SHP77 (cell line): ENCODE measurements around the gene ZNF469.

Experiments used
- DNase-seq, 2 experiments: peaks; one replicate each; lab custom pipeline; 2025; lab: John Stamatoyannopoulos, UW

The ZNF469 gene

GRCh38 chr16:88347656-88348376 is 34.9 kb upstream of the ZNF469 start:
- DNase-seq = no peak

- no peak for DNase-seq
Observed at GRCh38 chr16:88348377-88349152, 34.2 kb upstream of the ZNF469 start.

GRCh38 chr16:88349153-88349902 is 33.4 kb upstream of the ZNF469 start:
- no peak for DNase-seq

- DNase-seq = no peak
Observed at GRCh38 chr16:88349903-88350900, 32.6 kb upstream of the ZNF469 start.

GRCh38 chr16:88350922-88351321 is 31.8 kb upstream of the ZNF469 start:
- no peak for DNase-seq

- DNase-seq = no peak
Observed at GRCh38 chr16:88351491-88352101, 31.2 kb upstream of the ZNF469 start.

- DNase-seq = no peak
Observed at GRCh38 chr16:88352261-88353200, 30.2 kb upstream of the ZNF469 start.

GRCh38 chr16:88353232-88353631 is 29.5 kb upstream of the ZNF469 start:
- DNase-seq = no peak

- no peak for DNase-seq
Observed at GRCh38 chr16:88353691-88354090, 29.1 kb upstream of the ZNF469 start.

GRCh38 chr16:88354229-88355092 is 28.3 kb upstream of the ZNF469 start:
- DNase-seq = no peak

GRCh38 chr16:88355093-88355388 is 27.7 kb upstream of the ZNF469 start:
- no peak for DNase-seq

GRCh38 chr16:88355389-88356123 is 27.2 kb upstream of the ZNF469 start:
- no peak for DNase-seq

GRCh38 chr16:88356124-88356726 is 26.5 kb upstream of the ZNF469 start:
- no peak for DNase-seq

- DNase-seq = no peak
Observed at GRCh38 chr16:88356727-88357199, 26.0 kb upstream of the ZNF469 start.

GRCh38 chr16:88357317-88358022 is 25.3 kb upstream of the ZNF469 start:
- no peak for DNase-seq

GRCh38 chr16:88358023-88358420 is 24.7 kb upstream of the ZNF469 start:
- no peak for DNase-seq

- no peak for DNase-seq
Observed at GRCh38 chr16:88359008-88359407, 23.8 kb upstream of the ZNF469 start.
